Loucy (cell line): Measurements from ENCODE around the gene SLC27A4.

ENCODE experiments used
- EZH2phosphoT487 ChIP-seq: fragments of 200-600 bp; IDR thresholded peaks from 2 replicates; pipeline ENCODE4 v1.6.1; 2018; ENCODE audit warnings: antibody characterized with exemption, mild to moderate bottlenecking, moderate library complexity, borderline replicate concordance
- TF ChIP-seq, protein P1 (sequence below): fragments of 200-600 bp; sonication (generic); conservative IDR thresholded peaks from 2 replicates; pipeline ENCODE4 v1.5.1; 2014; ENCODE audit warnings: mild to moderate bottlenecking, antibody characterized with exemption, low read length

DNA sequence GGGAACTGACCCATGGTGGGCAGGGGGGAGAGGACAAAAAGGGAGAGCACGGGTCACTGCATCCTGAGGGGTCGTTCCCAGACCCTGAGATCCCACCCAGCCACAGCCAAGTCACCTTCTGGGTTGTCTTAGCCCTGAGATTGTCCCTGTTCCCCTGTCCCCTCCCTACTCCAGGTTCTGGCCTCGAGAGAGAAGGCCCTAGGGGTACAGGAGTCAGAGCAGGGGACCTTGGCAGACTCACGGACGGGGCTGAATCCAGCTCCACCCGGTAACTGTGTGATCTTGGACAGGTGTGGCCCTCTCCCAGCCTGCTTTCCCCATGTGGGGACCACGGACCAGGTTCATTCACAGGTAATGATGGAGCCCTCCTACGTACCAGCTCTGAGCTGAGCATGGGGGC lies 69.1 kb downstream of the SLC27A4 start:
- TF ChIP-seq, protein P1, sequence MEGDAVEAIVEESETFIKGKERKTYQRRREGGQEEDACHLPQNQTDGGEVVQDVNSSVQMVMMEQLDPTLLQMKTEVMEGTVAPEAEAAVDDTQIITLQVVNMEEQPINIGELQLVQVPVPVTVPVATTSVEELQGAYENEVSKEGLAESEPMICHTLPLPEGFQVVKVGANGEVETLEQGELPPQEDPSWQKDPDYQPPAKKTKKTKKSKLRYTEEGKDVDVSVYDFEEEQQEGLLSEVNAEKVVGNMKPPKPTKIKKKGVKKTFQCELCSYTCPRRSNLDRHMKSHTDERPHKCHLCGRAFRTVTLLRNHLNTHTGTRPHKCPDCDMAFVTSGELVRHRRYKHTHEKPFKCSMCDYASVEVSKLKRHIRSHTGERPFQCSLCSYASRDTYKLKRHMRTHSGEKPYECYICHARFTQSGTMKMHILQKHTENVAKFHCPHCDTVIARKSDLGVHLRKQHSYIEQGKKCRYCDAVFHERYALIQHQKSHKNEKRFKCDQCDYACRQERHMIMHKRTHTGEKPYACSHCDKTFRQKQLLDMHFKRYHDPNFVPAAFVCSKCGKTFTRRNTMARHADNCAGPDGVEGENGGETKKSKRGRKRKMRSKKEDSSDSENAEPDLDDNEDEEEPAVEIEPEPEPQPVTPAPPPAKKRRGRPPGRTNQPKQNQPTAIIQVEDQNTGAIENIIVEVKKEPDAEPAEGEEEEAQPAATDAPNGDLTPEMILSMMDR: no peak
- no peak for TF ChIP-seq EZH2phosphoT487
